ENCODE data around the gene MICU1. TPM values are rescaled to one million over a fixed set of nuclear protein-coding genes. Genes with fewer than 3 reads are reported as not detected.

MICU1 gene
- total and polyA plus RNA-seq, 2 of the 13 experiments (the other 11 are each of a cell fraction or from before 2014, with no cell fraction given) = 32.5 to 56.1 TPM

DNA sequence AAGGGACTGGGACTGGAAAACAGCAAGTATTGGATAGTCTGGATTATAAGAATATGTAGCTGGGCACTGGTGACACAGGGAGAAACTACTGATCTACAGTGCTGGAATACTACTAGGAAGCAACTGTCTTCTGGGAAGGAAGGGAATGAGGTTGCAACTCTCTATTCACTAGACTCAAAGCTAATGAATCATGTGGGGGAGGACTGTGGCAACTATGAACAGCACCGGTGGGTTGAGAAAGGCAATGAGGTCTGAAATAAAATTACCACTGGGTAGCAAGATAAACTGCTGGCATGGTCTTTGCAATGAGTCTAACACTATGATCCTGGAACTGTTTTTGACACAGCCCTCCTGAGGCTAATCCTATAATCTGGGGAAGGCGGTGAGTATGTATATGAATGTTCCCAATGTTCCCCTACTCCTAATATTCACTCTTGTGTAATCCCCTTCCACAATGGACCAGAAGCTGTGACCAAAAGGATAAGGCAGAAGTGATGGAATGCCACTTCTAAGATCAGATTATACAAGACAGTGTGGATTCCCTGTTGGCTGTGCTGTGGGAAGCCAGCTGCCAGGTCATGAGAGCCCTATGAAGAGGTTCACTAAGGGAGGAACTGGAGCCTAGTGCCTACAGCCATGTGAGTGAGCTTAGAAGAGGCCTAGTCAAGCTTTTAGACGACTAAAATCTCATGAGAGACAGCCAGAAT is 169.8 kb downstream of the MICU1 start:
- no peak overlapping the region for H3K4me3 ChIP-seq (replicated peaks in 1 of 3; ENCODE audit: insufficient read depth in 1 of 3, low read depth in 2 of 3, low read length in 3 of 3)
- no peaks in the 10 kb centered on the region for H3K79me2 ChIP-seq (ENCODE audit: insufficient read depth, low read length)
- DNase-seq (ENCODE audit: low spot score) (no peak), ATAC-seq (peak; percentile 28; the same call in 1 of the 3 replicates), FAIRE-seq (no peak)
- no peaks in the 10 kb centered on the region for H3K9me3 ChIP-seq (ENCODE audit: low read length)
- POLR2A ChIA-PET = no interaction called here
- intact Hi-C loops (cut with micrococcal nuclease; ENCODE audit: unreplicated experiment) (no loop called here), in situ Hi-C loops (cut with HindIII; ENCODE audit: extremely low pct_ligation_motif_present, low pct_unique_long_range_greater_than_20kb) (no loop called here)
- H3K4me2 ChIP-seq (ENCODE audit: low read depth, low read length) = no peak overlapping the region
- no peaks in the 10 kb centered on the region for H4K20me1 ChIP-seq (ENCODE audit: insufficient read depth, low read length)
- peaks cover 1 to 17% of the 10 kb centered on the region in 2 experiments; a peak in 3 of 5 replicates for H3K36me3 ChIP-seq (replicated peaks in 1 of 2; ENCODE audit: control insufficient read depth in 1 of 2, insufficient read depth in 2 of 2, low read length in 2 of 2)
- H3K27ac ChIP-seq (ENCODE audit: extremely low read length, insufficient read depth, low read length) = no peak overlapping the region
- TF ChIP-seq ZNF589 (CRISPR knock-in tag; conservative IDR thresholded peaks at IDR 0.05) (no peak), REPIN1 (CRISPR knock-in tag; IDR thresholded peaks at IDR 0.05; ENCODE audit: borderline replicate concordance, low read depth) (no peak), CBX1 (IDR thresholded peaks at IDR 0.05; ENCODE audit: low read depth) (no peak), KLF13 (CRISPR knock-in tag; IDR thresholded peaks at IDR 0.05) (no peak), ZNF205 (CRISPR knock-in tag; IDR thresholded peaks at IDR 0.05) (no peak), ZNF567 (CRISPR knock-in tag; IDR thresholded peaks at IDR 0.05; ENCODE audit: borderline replicate concordance) (no peak), RBM39 (IDR thresholded peaks at IDR 0.05; ENCODE audit: low read depth, low read length, poor library complexity, severe bottlenecking) (no peak), ZNF737 (CRISPR knock-in tag; IDR thresholded peaks at IDR 0.05; ENCODE audit: borderline replicate concordance) (no peak), ZNF547 (CRISPR knock-in tag; IDR thresholded peaks at IDR 0.05) (no peak), BRD4 (CRISPR knock-in tag; IDR thresholded peaks at IDR 0.05) (no peak)
- TF ChIP-seq, protein P1, sequence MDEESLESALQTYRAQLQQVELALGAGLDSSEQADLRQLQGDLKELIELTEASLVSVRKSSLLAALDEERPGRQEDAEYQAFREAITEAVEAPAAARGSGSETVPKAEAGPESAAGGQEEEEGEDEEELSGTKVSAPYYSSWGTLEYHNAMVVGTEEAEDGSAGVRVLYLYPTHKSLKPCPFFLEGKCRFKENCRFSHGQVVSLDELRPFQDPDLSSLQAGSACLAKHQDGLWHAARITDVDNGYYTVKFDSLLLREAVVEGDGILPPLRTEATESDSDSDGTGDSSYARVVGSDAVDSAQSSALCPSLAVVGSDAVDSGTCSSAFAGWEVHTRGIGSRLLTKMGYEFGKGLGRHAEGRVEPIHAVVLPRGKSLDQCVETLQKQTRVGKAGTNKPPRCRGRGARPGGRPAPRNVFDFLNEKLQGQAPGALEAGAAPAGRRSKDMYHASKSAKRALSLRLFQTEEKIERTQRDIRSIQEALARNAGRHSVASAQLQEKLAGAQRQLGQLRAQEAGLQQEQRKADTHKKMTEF (CRISPR knock-in tag; IDR thresholded peaks at IDR 0.05) = no peak
- TF ChIP-seq, protein P2, sequence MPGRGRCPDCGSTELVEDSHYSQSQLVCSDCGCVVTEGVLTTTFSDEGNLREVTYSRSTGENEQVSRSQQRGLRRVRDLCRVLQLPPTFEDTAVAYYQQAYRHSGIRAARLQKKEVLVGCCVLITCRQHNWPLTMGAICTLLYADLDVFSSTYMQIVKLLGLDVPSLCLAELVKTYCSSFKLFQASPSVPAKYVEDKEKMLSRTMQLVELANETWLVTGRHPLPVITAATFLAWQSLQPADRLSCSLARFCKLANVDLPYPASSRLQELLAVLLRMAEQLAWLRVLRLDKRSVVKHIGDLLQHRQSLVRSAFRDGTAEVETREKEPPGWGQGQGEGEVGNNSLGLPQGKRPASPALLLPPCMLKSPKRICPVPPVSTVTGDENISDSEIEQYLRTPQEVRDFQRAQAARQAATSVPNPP (CRISPR knock-in tag; IDR thresholded peaks at IDR 0.05) = no peak
- TF ChIP-seq, protein P3, sequence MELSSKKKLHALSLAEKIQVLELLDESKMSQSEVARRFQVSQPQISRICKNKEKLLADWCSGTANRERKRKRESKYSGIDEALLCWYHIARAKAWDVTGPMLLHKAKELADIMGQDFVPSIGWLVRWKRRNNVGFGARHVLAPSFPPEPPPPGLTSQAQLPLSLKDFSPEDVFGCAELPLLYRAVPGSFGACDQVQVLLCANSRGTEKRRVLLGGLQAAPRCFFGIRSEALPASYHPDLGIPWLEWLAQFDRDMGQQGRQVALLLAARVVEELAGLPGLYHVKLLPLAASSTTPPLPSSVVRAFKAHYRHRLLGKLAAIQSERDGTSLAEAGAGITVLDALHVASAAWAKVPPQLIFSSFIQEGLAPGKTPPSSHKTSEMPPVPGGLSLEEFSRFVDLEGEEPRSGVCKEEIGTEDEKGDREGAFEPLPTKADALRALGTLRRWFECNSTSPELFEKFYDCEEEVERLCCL (CRISPR knock-in tag; IDR thresholded peaks at IDR 0.05; ENCODE audit: borderline replicate concordance) = no peak
- CTCF ChIA-PET (ENCODE audit: low intra/inter-chr PET ratio, low total read pairs) = no interaction called here
- no TSS peak for BruUV-seq (replicated peaks)
- H3K4me1 ChIP-seq (ENCODE audit: insufficient read depth, low read length) = peaks cover 12% of the 10 kb centered on the region
- WGBS (ENCODE audit: low lambda C conversion rate) = 95% methylated on average over 3 of the region's 3 CpGs
- no peak overlapping the region for H3K9ac ChIP-seq (ENCODE audit: insufficient read depth, low read depth, low read length)
- H3K27me3 ChIP-seq (ENCODE audit: control insufficient read depth in 1 of 2, insufficient read depth in 2 of 2, low read length in 2 of 2) = no peaks in the 10 kb centered on the region
- H2AFZ ChIP-seq (ENCODE audit: low read length) = no peak overlapping the region

Data from HepG2 (cell line).